CD14-positive monocyte (primary cell): ENCODE measurements around the gene COA3. TPM values are rescaled to one million over a fixed set of nuclear protein-coding genes. Genes with fewer than 3 reads are reported as not detected.

Experiments used
- DNase-seq, 3 donors: peaks; one replicate each; pipeline ENCODE4 v3.0.0-alpha.2; 2011 to 2022
- H2AFZ ChIP-seq: 2 replicates; pipeline ENCODE4 v1.6.0; 2012; ENCODE audit warnings: mild to moderate bottlenecking, low read depth, low read length, inconsistent platforms; ENCODE audit not compliant: insufficient read depth, poor library complexity, severe bottlenecking
- H3K27ac ChIP-seq, 2 donors: 1 replicate in 1 of 2; 2 replicates in 1 of 2; pipeline ENCODE4 v1.5.1; 2012 to 2013; ENCODE audit warnings: low read length in 2 of 2, control low read depth in 1 of 2, inconsistent platforms in 1 of 2, low read depth in 1 of 2, mild to moderate bottlenecking in 1 of 2
- H3K27me3 ChIP-seq, 2 donors: one replicate each; pipeline versions ENCODE4 v1.6.0 to v1.6.1; 2011 to 2013; ENCODE audit warnings: low read length in 2 of 2; ENCODE audit not compliant: control insufficient read depth in 2 of 2, insufficient read depth in 2 of 2
- H3K36me3 ChIP-seq, 2 donors: replicated peaks in 1 of 2; 1 replicate in 1 of 2; 2 replicates in 1 of 2; pipeline versions ENCODE4 v1.5.1 to v1.6.1; 2012 to 2013; ENCODE audit warnings: low read length in 2 of 2, control low read depth in 1 of 2, inconsistent platforms in 1 of 2, mild to moderate bottlenecking in 1 of 2; ENCODE audit not compliant: insufficient read depth in 2 of 2, control insufficient read depth in 1 of 2
- H3K4me1 ChIP-seq, 2 donors: 1 replicate in 1 of 2; 2 replicates in 1 of 2; pipeline versions ENCODE4 v1.5.1 to v1.6.1; 2012 to 2013; ENCODE audit warnings: low read length in 2 of 2, control low read depth in 1 of 2, inconsistent platforms in 1 of 2, mild to moderate bottlenecking in 1 of 2, moderate library complexity in 1 of 2; ENCODE audit not compliant: insufficient read depth in 2 of 2, control insufficient read depth in 1 of 2
- H3K4me2 ChIP-seq: replicated peaks from 2 replicates; pipeline ENCODE3; 2012; ENCODE audit warnings: low read length, moderate library complexity, mild to moderate bottlenecking; ENCODE audit not compliant: poor library complexity, severe bottlenecking; ENCODE audit errors: extremely low read depth
- H3K4me3 ChIP-seq, 3 experiments: fragments of 200-600 bp in 1 of 3; sonication (generic) in 1 of 3; replicated peaks in 1 of 3; 1 replicate in 2 of 3; 2 replicates in 1 of 3; pipeline ENCODE4 v1.5.1; 2011 to 2013; ENCODE audit warnings: low read length in 3 of 3, mild to moderate bottlenecking in 3 of 3, control low read depth in 2 of 3, low read depth in 2 of 3, inconsistent platforms in 1 of 3, moderate library complexity in 1 of 3
- H3K79me2 ChIP-seq: 2 replicates; pipeline ENCODE4 v1.6.0; 2012; ENCODE audit warnings: mild to moderate bottlenecking, control low read depth, inconsistent platforms, low read length, moderate library complexity; ENCODE audit not compliant: insufficient read depth
- H3K9ac ChIP-seq: 2 replicates; pipeline ENCODE4 v1.6.0; 2017; ENCODE audit warnings: low read length, mild to moderate bottlenecking; ENCODE audit not compliant: insufficient read depth, poor library complexity, severe bottlenecking
- H3K9me3 ChIP-seq, 2 donors: replicated peaks in 1 of 2; 1 replicate in 1 of 2; 2 replicates in 1 of 2; pipeline versions ENCODE4 v1.5.1 to v1.6.1; 2012 to 2013; ENCODE audit warnings: low read length in 2 of 2, control low read depth in 1 of 2; ENCODE audit not compliant: control insufficient read depth in 1 of 2, insufficient read depth in 1 of 2
- H4K20me1 ChIP-seq: 2 replicates; pipeline ENCODE4 v1.6.0; 2012; ENCODE audit warnings: mild to moderate bottlenecking, low read length, control low read depth, moderate library complexity; ENCODE audit not compliant: insufficient read depth
- H3K27ac Mint-ChIP-seq, 7 donors: one replicate each; pipeline ENCODE4 v1.8.0; 2020; ENCODE audit warnings: mild to moderate bottlenecking in 7 of 7, mixed read lengths in 7 of 7, moderate library complexity in 6 of 7, inconsistent platforms in 2 of 7
- H3K27me3 Mint-ChIP-seq, 3 donors: one replicate each; pipeline ENCODE4 v1.8.0; 2021 to 2022; ENCODE audit warnings: low read depth in 3 of 3, mild to moderate bottlenecking in 3 of 3, mixed read lengths in 3 of 3, moderate library complexity in 3 of 3, inconsistent platforms in 1 of 3
- H3K36me3 Mint-ChIP-seq, 2 donors: one replicate each; pipeline ENCODE4 v1.8.0; 2020; ENCODE audit warnings: mixed read lengths in 2 of 2, inconsistent platforms in 1 of 2, mild to moderate bottlenecking in 1 of 2
- H3K4me1 Mint-ChIP-seq: one replicate; pipeline ENCODE4 v1.8.0; 2020; ENCODE audit warnings: mild to moderate bottlenecking, mixed read lengths
- H3K4me3 Mint-ChIP-seq, 2 donors: one replicate each; pipeline ENCODE4 v1.8.0; 2020; ENCODE audit warnings: mild to moderate bottlenecking in 2 of 2, mixed read lengths in 2 of 2, moderate library complexity in 1 of 2
- H3K9me3 Mint-ChIP-seq, 7 donors: one replicate each; pipeline ENCODE4 v1.8.0; 2020 to 2022; ENCODE audit warnings: mixed read lengths in 7 of 7, mild to moderate bottlenecking in 6 of 7, moderate library complexity in 6 of 7, inconsistent platforms in 2 of 7
- WGBS: methylation state at CpG from one replicate; pipeline ENCODE4 v1.1.5; 2013; ENCODE audit warnings: missing lambda C conversion rate; ENCODE audit not compliant: insufficient coverage; 5-methylcytosine and 5-hydroxymethylcytosine counted together
- intact Hi-C, 2 donors: fragments of 100-400 bp; cut with micrococcal nuclease; formaldehyde crosslinking; loops; one replicate each; pipeline versions ENCODE4 v1.15.0 to v1.15.1; 2023
- polyA plus RNA-seq, 3 donors: library from polyadenylated mRNA; depleted of rRNA in 1 of 3; unstranded in 2 of 3; stranded (reverse) in 1 of 3; fragments of 300-500 nt in 2 of 3; fragments of >200 nt in 1 of 3; fragmentation: Illumina TruSeq in 2 of 3; gene quantifications; 1 replicate in 2 of 3; 2 replicates in 1 of 3; pipeline ENCODE4 v1.2.3, GENCODE V29; 2012 to 2021
- TF ChIP-seq, protein P1 (sequence below): fragments of 200-600 bp; IDR thresholded peaks from one replicate; pipeline ENCODE4 v1.8.0; 2022; ENCODE audit warnings: antibody characterized with exemption, mild to moderate bottlenecking

COA3 gene
- polyA plus RNA-seq, 3 donors = 21.5 to 171 (median 156) TPM

DNA sequence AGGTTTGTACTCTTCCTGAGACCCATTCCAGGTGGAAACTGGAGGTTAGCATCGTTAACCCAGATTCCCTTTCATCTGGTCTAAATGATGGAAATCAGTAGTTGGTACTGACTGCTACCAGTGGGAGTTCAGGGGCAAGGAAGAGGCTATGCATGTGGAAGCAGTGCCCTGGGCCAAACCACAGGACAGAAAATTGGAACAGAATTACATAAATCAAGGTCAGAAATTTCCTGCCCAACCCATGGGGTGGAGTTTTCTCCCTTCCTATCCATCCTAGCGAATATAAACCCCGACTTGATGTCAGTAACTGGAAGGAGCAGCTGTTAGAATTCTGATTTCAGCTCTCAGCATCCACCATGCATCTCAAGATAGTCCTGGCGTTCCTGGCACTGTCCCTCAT is 45.8 kb upstream of the COA3 start, which contains the start of gene AOC2:
AOC2 (plus strand) TSS at position 310 of the 400 bp plus-strand sequence; CDS start at position 357, 47 bp downstream.
- Histone ChIP-seq H3K9me3 (no peaks in the 10 kb centered on the region), H3K79me2 (no peaks in the 10 kb centered on the region), H3K9ac (no peak within 1 kb of the TSS), H3K27ac (peak within 1 kb of the TSS in 1 of 2 donors; percentile 64), H3K4me2 (no peak within 1 kb of the TSS), H3K36me3 (peaks cover 62 to 66% of the 10 kb centered on the region in 2 donors), H2AFZ (no peak within 1 kb of the TSS), H4K20me1 (peaks cover 42% of the 10 kb centered on the region), H3K27me3 (no peaks in the 10 kb centered on the region), H3K4me1 (peaks cover 19 to 23% of the 10 kb centered on the region in 2 donors), H3K4me3 (no peak within 1 kb of the TSS)
- Mint-ChIP-seq H3K36me3 (peaks cover 56 to 65% of the 10 kb centered on the region in 2 donors), H3K27ac (peak within 1 kb of the TSS in 6 of 7 donors; percentile 41 to 81 (median 66)), H3K4me3 (no peak within 1 kb of the TSS), H3K4me1 (peaks cover 28% of the 10 kb centered on the region), H3K27me3 (peaks cover 0 to 3% (median 2%) of the 10 kb centered on the region in 3 donors), H3K9me3 (no peaks in the 10 kb centered on the region)
- TF ChIP-seq, protein P1, sequence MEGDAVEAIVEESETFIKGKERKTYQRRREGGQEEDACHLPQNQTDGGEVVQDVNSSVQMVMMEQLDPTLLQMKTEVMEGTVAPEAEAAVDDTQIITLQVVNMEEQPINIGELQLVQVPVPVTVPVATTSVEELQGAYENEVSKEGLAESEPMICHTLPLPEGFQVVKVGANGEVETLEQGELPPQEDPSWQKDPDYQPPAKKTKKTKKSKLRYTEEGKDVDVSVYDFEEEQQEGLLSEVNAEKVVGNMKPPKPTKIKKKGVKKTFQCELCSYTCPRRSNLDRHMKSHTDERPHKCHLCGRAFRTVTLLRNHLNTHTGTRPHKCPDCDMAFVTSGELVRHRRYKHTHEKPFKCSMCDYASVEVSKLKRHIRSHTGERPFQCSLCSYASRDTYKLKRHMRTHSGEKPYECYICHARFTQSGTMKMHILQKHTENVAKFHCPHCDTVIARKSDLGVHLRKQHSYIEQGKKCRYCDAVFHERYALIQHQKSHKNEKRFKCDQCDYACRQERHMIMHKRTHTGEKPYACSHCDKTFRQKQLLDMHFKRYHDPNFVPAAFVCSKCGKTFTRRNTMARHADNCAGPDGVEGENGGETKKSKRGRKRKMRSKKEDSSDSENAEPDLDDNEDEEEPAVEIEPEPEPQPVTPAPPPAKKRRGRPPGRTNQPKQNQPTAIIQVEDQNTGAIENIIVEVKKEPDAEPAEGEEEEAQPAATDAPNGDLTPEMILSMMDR = no peak
- no peak for DNase-seq
- 72% methylated on average over 3 of the region's 4 CpGs for WGBS
- intact Hi-C loops = loop anchor here (5.0 to 10.0 kb wide), 3 partner anchors 93 to 153 kb away; partner anchors contain the start of gene RPL27 (in 2 of the 2)

DNA sequence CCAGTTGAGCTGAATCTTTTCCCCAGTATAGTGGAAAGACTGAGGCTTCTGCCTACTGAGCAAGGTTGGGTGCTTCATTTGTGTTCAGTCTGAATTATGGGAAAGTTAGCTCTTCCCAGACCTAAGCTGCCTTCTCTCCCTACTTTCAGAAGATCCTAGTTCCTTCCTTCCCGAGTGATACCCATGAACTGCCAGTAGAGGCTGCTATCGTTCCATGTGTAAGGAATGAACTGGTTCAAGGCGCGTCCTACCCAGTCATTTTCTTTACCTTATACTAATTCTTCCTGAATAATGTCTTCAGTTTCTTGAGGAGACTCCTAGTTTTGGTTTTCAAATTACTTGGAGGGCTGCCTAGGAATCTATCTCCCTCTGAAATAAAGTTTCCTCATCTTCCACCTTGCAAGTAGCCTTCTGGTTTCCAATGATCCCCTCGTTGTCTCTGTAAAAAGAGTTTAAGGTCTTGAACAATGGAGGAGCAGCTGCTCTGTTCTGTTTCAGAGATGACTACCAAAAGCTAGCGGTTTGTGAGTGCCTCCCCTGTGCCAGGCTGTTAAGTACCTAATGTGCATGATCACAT is 44.9 kb upstream of the COA3 start:
- Histone ChIP-seq H3K9me3 (no peaks in the 10 kb centered on the region), H4K20me1 (peaks cover 49% of the 10 kb centered on the region), H3K36me3 (peaks cover 70 to 74% of the 10 kb centered on the region in 2 donors), H2AFZ (no peak overlapping the region), H3K9ac (no peak overlapping the region), H3K4me1 (peaks cover 19 to 23% of the 10 kb centered on the region in 2 donors), H3K27ac (no peak overlapping the region), H3K79me2 (peaks cover 2% of the 10 kb centered on the region), H3K27me3 (no peaks in the 10 kb centered on the region), H3K4me3 (no peak overlapping the region), H3K4me2 (no peak overlapping the region)
- Mint-ChIP-seq H3K27ac (peak overlapping the region in 1 of 7 donors; percentile 69), H3K36me3 (peaks cover 64 to 73% of the 10 kb centered on the region in 2 donors), H3K27me3 (peaks cover 0 to 5% (median 2%) of the 10 kb centered on the region in 3 donors), H3K4me1 (peaks cover 28% of the 10 kb centered on the region), H3K4me3 (no peak overlapping the region), H3K9me3 (no peaks in the 10 kb centered on the region)
- intact Hi-C loops = loop anchor here (2.0 to 10.0 kb wide), 4 partner anchors 93 to 154 kb away; partner anchors contain the start of gene RPL27 (in 2 of the 2)
- 17% methylated on average over 1 of the region's 6 CpGs for WGBS
- TF ChIP-seq, protein P1 = peak; percentile 86
- peak; percentile 32 to 58 (median 51) for DNase-seq
